Measurements from ENCODE around the gene DIP2B. TPM values are rescaled to one million over a fixed set of nuclear protein-coding genes. Genes with fewer than 3 reads are reported as not detected.
"Not testable (repeated sequence)": the region's sequence is repeated elsewhere in the genome, so short reads cannot be mapped to it uniquely, and the experiment has no call there.

DIP2B gene
- total RNA-seq, 1 donor from 2014 or later = 8.5 TPM

GRCh38 chr12:50554651-50555050 lies 49.9 kb downstream of the DIP2B start:
- intact Hi-C loops (cut with DNase I) = no loop called here
- Histone ChIP-seq H3K27ac (no peak overlapping the region), H3K4me3 (no peak overlapping the region), H3K27me3 (no peaks in the 10 kb centered on the region), H3K36me3 (no peaks in the 10 kb centered on the region), H3K9me3 (no peaks in the 10 kb centered on the region), H3K4me1 (no peaks in the 10 kb centered on the region)
- no peak for TF ChIP-seq CTCF (IDR thresholded peaks at IDR 0.05)
- no peak for DNase-seq (ENCODE audit: low spot score in 2 of 2)

- H3K4me3 ChIP-seq = no peak overlapping the region
- no peaks in the 10 kb centered on the region for H3K9me3 ChIP-seq
- H3K27ac ChIP-seq = no peak overlapping the region
- H3K27me3 ChIP-seq = no peaks in the 10 kb centered on the region
- H3K36me3 ChIP-seq = no peaks in the 10 kb centered on the region
- no peaks in the 10 kb centered on the region for H3K4me1 ChIP-seq
- no peak for DNase-seq (ENCODE audit: low spot score in 2 of 2)
- intact Hi-C loops (cut with DNase I) = no loop called here
- no peak for TF ChIP-seq CTCF (IDR thresholded peaks at IDR 0.05)
These were observed 50.7 kb downstream of the DIP2B start for GRCh38 chr12:50555471-50555885.

- H3K4me1 ChIP-seq = no peaks in the 10 kb centered on the region
- no peak overlapping the region for H3K4me3 ChIP-seq
- no peaks in the 10 kb centered on the region for H3K36me3 ChIP-seq
- H3K9me3 ChIP-seq = no peaks in the 10 kb centered on the region
- no peak overlapping the region for H3K27ac ChIP-seq
- no peak for DNase-seq (ENCODE audit: low spot score in 2 of 2)
- TF ChIP-seq CTCF (IDR thresholded peaks at IDR 0.05) = no peak
- no peaks in the 10 kb centered on the region for H3K27me3 ChIP-seq
- intact Hi-C loops (cut with DNase I) = no loop called here
These were observed 51.5 kb downstream of the DIP2B start for GRCh38 chr12:50556273-50556672.

GRCh38 chr12:50556796-50557195 lies 52.0 kb downstream of the DIP2B start:
- intact Hi-C loops (cut with DNase I) = not testable (repeated sequence)

GRCh38 chr12:50557421-50557820 lies 52.6 kb downstream of the DIP2B start:
- DNase-seq (ENCODE audit: low spot score in 2 of 2) = no peak
- intact Hi-C loops (cut with DNase I) = no loop called here
- Histone ChIP-seq H3K9me3 (no peaks in the 10 kb centered on the region), H3K36me3 (no peaks in the 10 kb centered on the region), H3K4me3 (no peak overlapping the region), H3K4me1 (no peaks in the 10 kb centered on the region), H3K27ac (no peak overlapping the region), H3K27me3 (no peaks in the 10 kb centered on the region)
- no peak for TF ChIP-seq CTCF (IDR thresholded peaks at IDR 0.05)

More at GRCh38 chr12:50556796-50557195, 52.0 kb downstream of the DIP2B start:
- not testable (repeated sequence) for H3K9me3 ChIP-seq; H3K36me3 ChIP-seq; H3K27me3 ChIP-seq; H3K4me1 ChIP-seq; H3K4me3 ChIP-seq; DNase-seq (ENCODE audit: low spot score in 2 of 2); H3K27ac ChIP-seq

GRCh38 chr12:50558970-50559369 lies 54.2 kb downstream of the DIP2B start:
- Histone ChIP-seq H3K9me3 (no peaks in the 10 kb centered on the region), H3K4me1 (no peaks in the 10 kb centered on the region), H3K27ac (no peak overlapping the region), H3K36me3 (no peaks in the 10 kb centered on the region), H3K27me3 (no peaks in the 10 kb centered on the region), H3K4me3 (no peak overlapping the region)
- TF ChIP-seq CTCF (IDR thresholded peaks at IDR 0.05) = no peak
- intact Hi-C loops (cut with DNase I) = no loop called here
- DNase-seq (ENCODE audit: low spot score in 2 of 2) = no peak

Measured in ascending aorta (tissue), 2 donors.